ENCODE results near the gene RPS15. TPM values are rescaled to one million over a fixed set of nuclear protein-coding genes. Genes with fewer than 3 reads are reported as not detected.
A peak's percentile ranks its signal among the peaks of the same experiment; 100 is the strongest.

The RPS15 gene
- total RNA-seq, 1 donor: 1,183 TPM

DNA sequence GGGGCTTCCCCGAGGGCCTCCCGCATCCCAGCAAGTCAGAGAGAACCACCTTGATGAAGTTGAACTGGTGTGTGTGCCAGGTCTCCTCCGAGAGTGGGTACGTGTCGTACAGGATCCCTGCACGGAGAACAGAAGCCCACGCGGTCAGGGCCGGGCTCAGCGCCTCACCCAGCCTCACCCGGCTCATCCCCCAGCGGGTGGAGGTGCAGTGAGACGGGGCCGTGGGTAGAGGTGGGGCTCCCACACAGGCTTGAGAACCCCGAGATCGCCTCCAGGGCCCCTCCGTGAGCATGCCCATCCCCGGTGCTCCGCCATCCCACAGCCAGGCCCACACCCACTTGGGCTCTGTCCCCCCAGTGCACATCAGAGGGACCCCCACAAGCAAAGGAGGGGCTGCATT, 39.1 kb upstream of the RPS15 start:
- Histone ChIP-seq H3K4me3 (ENCODE audit: low read length) (no peak overlapping the region), H3K9me3 (ENCODE audit: low read depth, low read length) (no peaks in the 10 kb centered on the region), H3K27me3 (ENCODE audit: insufficient read depth, low read length) (peaks cover 9% of the 10 kb centered on the region), H3K4me1 (ENCODE audit: insufficient read depth, low read length) (peaks cover 22% of the 10 kb centered on the region)

DNA sequence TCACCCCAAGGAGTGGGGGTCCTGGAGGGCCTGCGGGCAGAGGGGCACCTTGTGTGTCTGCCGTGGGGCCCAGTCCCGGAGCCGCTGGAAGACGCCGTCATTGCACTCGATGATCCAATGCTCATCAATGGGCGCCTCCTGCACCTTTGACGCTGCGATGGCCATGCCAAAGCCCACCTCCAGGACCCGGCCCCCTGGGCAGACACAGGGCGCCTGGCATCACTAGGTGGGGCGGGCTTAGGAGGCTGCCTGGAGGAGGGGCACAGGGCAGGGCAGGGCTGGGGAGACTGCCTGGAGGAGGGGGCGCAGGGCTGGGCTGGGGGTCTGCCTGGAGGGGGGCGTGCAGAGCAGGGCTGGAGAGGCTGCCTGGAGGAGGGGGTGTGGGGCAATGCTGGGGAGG, 38.5 kb upstream of the RPS15 start:
- no peaks in the 10 kb centered on the region for H3K9me3 ChIP-seq (ENCODE audit: low read depth, low read length)
- peaks cover 9% of the 10 kb centered on the region for H3K27me3 ChIP-seq (ENCODE audit: insufficient read depth, low read length)
- H3K4me1 ChIP-seq (ENCODE audit: insufficient read depth, low read length): peaks cover 22% of the 10 kb centered on the region
- H3K4me3 ChIP-seq (ENCODE audit: low read length): no peak overlapping the region

DNA sequence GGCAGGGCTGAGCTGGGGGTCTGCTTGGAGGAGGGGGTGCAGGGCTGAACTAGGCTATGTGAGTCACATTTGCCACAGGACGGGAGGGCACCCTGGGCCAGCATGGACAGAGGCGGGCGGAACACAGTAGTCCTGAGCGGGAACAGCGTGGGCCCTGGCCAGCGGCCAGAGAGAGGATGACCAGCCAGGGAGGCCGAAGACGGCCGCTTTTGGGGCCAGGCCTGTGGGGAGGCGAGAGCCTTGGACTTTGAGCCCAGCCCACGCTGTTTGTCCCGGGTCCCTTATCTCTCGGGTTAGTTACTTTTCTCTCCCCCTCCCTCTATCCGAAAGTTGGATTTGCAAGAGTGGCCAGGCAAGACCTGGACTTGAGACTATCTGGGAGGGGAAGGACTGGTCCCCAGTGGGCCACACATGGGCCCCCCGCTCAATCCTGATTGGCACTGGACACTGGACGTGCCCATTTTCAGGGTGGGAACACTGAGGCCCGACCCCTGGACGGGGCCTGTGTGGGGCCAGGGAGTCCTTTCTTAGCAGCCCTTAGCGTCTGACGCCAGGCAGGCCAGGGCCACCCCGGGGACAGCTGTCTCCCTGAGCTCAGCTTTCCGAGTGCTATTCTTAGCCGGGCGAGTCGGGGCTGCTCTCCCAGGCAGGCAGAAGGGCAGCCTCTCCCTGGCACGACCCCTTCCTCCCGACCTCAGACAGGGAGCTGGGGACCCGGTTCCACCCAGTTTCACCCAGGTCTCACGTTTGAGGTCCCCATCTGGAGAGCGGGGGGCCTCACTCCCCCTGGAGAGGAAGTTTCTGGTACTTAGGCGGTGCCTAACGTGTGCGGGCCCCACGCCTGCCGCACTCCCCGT, 37.7 kb upstream of the RPS15 start:
- H3K4me3 ChIP-seq (ENCODE audit: low read length): peak overlapping the region; percentile 30
- H3K4me1 ChIP-seq (ENCODE audit: insufficient read depth, low read length): peaks cover 22% of the 10 kb centered on the region
- H3K9me3 ChIP-seq (ENCODE audit: low read depth, low read length): no peaks in the 10 kb centered on the region
- peaks cover 9% of the 10 kb centered on the region for H3K27me3 ChIP-seq (ENCODE audit: insufficient read depth, low read length)

DNA sequence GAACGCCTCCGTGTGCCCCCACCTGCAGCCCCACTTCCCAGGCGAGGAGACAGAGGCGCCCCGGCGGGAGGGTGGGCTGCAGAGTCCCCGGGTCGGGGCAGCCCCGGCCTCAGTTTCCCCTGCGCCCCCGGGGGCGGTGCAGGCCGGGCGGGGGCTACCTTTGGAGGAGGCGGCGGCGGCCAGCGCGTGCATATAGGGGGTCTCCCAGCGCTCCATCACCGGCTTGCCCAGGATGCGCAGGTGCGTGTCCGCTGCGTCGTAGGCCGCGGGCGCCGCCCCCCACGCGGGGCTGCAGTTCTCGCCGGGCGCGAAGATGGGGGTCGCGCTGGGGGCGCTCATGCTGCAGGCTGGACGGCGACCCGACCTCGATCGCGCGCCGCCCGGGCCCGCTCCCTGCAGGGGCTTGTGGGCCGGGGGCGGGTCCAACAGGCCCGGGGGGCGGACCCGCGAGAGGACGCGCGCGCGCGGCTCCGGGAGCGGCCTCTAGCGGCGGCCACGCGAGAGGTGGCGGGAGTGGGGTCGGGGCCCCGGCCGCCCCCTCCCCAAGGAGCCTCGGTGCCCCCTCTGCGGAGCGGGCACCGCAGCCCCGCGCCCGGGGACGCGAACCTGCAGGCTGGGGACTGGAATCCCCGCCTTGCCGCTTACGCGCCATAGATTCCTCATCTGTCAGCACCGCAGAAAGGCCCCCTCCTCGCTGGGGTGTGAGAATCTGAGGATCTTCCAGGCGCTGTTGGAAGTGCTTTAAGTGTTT, 36.9 kb upstream of the RPS15 start, which contains the start of gene GAMT:
Gene GAMT (minus strand): TSS at position 405 of the 751 bp plus-strand sequence. CDS start 66 bp downstream, at position 339.
- H3K9me3 ChIP-seq (ENCODE audit: low read depth, low read length): no peaks in the 10 kb centered on the region
- peaks cover 25% of the 10 kb centered on the region for H3K4me1 ChIP-seq (ENCODE audit: insufficient read depth, low read length)
- peaks cover 9% of the 10 kb centered on the region for H3K27me3 ChIP-seq (ENCODE audit: insufficient read depth, low read length)
- H3K4me3 ChIP-seq (ENCODE audit: low read length): peak within 1 kb of the TSS; percentile 30

DNA sequence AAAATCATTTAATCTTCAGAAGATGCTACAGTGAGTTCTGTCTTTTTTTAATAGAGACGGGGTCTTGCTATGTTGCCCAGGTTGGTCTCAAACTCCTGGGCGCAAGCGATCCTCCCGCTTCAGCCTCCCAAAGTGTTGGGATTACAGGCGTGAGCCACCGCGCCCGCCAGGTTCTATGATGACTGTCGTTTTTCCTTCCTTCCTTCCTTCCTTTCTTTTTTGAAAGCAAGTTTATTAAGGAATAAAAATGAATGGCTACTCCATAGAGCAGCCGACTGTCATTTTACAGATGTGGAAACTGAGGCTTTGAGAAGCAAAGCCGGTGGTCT, 36.3 kb upstream of the RPS15 start:
- Histone ChIP-seq H3K27me3 (ENCODE audit: insufficient read depth, low read length) (peaks cover 9% of the 10 kb centered on the region), H3K4me1 (ENCODE audit: insufficient read depth, low read length) (peaks cover 30% of the 10 kb centered on the region), H3K9me3 (ENCODE audit: low read depth, low read length) (no peaks in the 10 kb centered on the region), H3K4me3 (ENCODE audit: low read length) (no peak overlapping the region)

DNA sequence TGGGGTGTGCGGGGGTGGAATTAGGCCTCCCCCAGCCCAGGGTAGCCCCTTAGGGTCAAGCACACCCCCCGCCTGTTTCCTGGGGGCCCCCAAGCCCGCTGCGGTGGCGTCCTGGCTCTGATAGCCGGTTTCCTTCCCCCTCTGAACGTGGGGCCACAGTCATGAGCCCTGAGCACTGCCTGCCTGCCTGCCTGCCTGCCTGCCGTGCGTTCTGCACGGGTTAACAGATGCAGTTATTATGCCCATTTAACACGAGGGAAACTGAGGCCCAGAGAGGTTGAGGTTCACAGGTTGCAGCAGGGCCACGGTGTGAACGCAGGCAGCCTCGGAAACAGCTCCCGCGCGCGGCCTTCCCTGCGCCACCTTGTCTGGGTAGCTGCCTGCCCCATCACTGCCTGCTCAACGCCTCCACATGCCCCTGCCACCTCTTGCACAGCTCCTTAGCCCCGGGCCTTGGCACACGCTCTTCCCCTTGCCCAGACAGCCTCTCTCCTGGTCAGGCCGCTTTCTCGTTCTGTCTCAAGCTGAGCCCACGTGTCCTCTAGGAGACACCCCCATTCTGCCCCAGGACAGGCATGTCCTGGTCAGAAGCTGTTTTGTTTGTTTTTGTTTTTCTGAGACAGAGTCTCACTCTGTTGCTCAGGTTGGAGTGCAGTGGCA, 35.7 kb upstream of the RPS15 start:
- peaks cover 9% of the 10 kb centered on the region for H3K27me3 ChIP-seq (ENCODE audit: insufficient read depth, low read length)
- no peaks in the 10 kb centered on the region for H3K9me3 ChIP-seq (ENCODE audit: low read depth, low read length)
- no peak overlapping the region for H3K4me3 ChIP-seq (ENCODE audit: low read length)
- H3K4me1 ChIP-seq (ENCODE audit: insufficient read depth, low read length): peaks cover 32% of the 10 kb centered on the region

DNA sequence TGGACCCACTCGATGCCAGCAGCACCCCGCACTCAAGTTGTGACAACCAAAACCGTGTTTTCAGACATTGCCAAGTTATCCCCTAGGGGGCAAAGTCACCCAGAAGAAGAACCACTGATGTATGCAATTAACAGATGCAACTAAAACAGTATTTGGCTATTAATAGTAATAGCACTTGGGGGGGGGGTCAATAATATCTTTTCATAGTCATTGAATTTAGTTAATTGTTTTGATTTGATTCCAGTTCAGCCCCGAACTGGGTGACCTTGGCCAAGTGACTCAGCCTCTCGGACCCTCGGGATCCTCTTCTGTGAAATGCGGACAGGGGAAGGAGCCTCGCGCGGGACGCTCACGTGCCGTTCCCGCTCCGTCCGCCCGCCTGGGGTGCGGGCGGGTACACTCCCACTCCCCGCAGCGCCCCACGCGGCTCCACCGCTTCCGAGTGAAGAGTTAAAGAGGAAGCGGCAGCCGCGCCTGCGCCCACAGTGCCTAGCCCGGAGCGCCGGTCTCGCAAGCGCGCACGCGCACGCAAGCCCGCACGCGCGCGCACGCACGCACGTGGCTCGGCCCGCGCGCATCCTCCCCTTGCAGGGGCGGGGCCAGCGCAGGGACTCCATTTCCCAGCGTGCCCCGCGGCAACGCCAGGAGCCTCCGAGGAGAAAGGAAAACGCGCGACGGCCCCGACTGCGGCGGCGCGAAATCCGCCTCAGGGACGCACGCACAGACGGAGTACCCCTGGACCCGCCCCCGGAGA, 31.2 kb upstream of the RPS15 start:
- Histone ChIP-seq H3K27me3 (ENCODE audit: insufficient read depth, low read length) (peaks cover 7% of the 10 kb centered on the region), H3K9me3 (ENCODE audit: low read depth, low read length) (no peaks in the 10 kb centered on the region), H3K4me3 (ENCODE audit: low read length) (peak overlapping the region; percentile 35), H3K4me1 (ENCODE audit: insufficient read depth, low read length) (peaks cover 59% of the 10 kb centered on the region)

DNA sequence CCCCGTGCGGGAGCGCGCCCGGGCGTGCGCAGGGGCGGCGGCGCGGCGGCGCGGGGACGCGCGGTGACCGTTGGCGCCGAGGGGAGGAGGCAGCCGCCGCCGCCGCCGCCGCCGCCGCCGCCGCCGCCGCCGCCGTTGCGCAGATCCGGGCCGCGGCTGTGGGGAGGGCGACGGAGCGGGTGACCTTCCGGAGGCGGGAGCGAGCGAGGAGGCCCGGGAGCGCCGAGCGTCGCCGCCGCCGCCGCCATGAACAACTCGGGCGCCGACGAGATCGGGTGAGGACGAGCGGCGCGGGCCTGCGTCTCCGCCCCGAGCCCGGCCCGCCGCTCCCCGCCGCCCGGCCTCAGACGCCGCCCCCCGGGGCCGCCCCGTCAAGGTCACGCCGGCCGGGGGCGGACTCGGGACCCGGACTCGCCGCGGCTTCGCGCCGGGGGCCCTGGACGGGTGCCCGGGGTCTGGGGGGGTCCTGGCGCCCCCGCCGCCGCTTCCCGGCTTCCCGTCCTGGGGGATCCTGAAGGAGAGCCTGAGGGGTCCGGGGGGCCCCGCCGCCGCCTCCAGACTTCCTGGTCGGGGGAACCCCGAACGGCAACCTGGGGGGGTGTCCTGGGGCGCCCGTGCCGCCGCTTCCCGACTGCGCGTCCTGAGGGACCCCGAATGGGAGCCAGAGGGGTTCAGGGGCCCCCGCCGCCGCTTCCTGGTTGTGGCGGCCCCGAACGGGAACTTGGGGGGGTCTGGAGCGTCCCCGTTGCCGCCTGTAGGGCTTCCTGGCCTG, 30.5 kb upstream of the RPS15 start, which contains the start of gene DAZAP1:
Gene DAZAP1 (plus strand): TSS at position 59 of the 772 bp plus-strand sequence. CDS start 188 bp downstream, at position 247.
- no peaks in the 10 kb centered on the region for H3K9me3 ChIP-seq (ENCODE audit: low read depth, low read length)
- H3K4me3 ChIP-seq (ENCODE audit: low read length): peak within 1 kb of the TSS; percentile 84
- H3K27me3 ChIP-seq (ENCODE audit: insufficient read depth, low read length): peaks cover 1% of the 10 kb centered on the region
- peaks cover 59% of the 10 kb centered on the region for H3K4me1 ChIP-seq (ENCODE audit: insufficient read depth, low read length)

DNA sequence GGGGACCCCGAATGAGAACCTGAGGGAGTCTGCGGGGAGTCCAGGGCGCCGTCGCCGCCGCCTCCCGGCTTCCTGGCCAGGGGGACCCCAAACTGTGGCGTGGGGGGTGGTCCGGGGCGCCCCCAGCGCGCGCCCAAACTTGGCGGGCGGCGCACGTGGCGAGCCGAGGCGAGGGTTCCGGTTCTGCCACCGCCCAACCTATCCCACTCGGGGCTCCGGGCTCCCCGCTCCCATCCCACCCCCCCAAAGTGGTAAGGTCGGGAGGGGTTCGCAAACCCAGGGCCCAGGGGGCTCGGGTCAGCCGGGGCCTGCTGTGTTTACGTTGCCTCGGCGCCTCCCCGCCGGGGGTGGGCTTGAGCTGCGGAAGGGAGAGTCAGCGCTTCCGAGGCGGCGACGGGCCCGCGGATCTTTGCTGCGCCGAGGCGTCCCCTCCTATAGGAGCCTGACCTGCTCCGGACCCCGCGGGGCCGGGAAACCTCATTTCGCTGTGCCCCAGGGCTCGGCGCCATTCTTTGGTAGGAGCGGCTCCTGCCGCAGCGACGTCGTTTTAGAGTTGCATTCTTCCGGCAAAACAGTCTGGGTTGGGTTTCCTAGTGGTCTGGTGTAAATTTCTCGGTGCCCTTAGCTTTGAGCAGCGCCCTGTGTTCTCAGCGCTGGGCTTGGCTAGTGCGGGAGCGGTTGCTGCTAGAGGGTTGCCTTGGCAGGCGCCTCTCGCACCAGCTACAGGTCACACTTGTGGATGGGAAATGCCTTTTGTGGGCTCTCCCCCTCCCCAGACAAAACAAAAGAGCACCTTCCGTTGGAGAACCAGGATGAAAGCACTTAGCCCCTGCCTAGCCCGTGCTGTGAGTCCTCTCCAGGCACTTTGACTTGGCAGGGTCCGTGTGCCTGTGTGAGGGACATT, 29.6 kb upstream of the RPS15 start:
- H3K9me3 ChIP-seq (ENCODE audit: low read depth, low read length): no peaks in the 10 kb centered on the region
- H3K27me3 ChIP-seq (ENCODE audit: insufficient read depth, low read length): no peaks in the 10 kb centered on the region
- H3K4me1 ChIP-seq (ENCODE audit: insufficient read depth, low read length): peaks cover 64% of the 10 kb centered on the region
- peak overlapping the region; percentile 84 for H3K4me3 ChIP-seq (ENCODE audit: low read length)

DNA sequence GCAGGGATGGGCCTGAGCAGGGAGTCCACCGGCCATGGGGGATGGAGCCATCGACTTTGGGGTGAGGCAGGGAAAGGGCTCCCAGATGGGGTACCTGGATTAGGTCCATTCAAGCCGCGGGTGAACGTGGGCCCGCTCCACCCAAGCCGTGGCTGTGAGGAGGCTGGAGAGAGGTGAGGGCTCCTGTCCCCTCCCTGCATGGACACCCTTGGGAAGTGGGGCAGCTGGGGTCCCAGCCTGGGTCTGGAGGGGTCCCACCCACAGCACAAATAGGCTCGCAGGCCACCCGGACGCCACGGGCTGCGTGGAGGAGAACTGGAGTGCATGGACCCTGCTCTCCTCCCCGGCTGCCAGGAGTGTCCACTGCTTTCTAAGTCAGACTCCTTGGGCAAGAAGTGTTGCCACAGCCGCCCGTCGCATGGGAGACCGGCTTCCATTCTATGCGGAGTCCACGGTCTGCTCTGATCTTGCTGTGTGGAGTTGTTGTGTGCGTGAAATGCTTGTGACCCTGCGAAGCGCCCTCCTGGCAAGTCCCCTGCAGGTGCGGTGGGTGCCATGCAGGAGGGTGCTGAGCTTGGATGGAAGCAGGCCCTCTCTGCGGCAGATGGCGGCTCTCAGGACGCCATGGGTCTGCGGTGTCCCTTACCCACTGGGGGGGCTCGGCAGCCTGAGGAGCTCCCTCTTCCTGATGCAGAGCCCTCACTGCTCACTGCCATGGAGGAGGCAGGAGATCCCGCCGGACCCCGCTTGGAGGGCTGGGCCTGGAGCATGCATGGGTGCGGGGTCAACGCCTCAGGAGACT, 28.8 kb upstream of the RPS15 start:
- Histone ChIP-seq H3K4me3 (ENCODE audit: low read length) (peak overlapping the region; percentile 84), H3K4me1 (ENCODE audit: insufficient read depth, low read length) (peaks cover 66% of the 10 kb centered on the region), H3K9me3 (ENCODE audit: low read depth, low read length) (no peaks in the 10 kb centered on the region), H3K27me3 (ENCODE audit: insufficient read depth, low read length) (no peaks in the 10 kb centered on the region)

DNA sequence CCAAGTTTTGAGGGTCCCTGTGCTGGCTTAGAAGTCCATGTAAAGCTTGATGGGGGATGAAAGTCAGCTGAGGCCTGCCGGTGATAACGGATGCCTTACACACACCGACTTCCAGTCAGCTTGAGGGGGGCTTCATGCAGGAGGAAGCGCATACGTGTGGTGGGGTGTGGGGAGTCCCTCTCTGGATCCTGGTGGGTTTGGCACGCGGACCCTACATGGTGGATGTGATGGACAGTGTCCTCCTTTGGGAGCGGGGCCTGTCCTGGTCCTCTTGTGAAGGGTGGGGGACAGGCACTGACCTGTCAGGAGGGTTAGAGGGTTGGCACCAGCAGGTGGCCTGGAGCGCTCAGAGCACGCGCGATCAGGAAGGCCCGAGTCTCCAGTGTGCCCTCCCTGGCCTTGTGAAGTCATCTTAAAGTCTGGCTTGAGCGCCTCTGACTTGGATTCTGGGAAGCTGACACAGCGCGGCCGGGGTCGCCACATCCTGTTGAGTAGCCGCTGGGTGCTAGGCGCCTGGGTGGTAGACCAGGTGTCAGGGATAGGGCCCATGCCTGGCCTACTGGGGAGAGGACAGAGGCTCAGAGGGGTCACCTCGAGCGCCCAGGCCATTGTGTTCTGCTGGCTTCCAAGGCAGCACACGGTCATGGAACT, 27.9 kb upstream of the RPS15 start:
- H3K4me1 ChIP-seq (ENCODE audit: insufficient read depth, low read length): peaks cover 72% of the 10 kb centered on the region
- H3K4me3 ChIP-seq (ENCODE audit: low read length): no peak overlapping the region
- H3K9me3 ChIP-seq (ENCODE audit: low read depth, low read length): no peaks in the 10 kb centered on the region
- H3K27me3 ChIP-seq (ENCODE audit: insufficient read depth, low read length): no peaks in the 10 kb centered on the region

DNA sequence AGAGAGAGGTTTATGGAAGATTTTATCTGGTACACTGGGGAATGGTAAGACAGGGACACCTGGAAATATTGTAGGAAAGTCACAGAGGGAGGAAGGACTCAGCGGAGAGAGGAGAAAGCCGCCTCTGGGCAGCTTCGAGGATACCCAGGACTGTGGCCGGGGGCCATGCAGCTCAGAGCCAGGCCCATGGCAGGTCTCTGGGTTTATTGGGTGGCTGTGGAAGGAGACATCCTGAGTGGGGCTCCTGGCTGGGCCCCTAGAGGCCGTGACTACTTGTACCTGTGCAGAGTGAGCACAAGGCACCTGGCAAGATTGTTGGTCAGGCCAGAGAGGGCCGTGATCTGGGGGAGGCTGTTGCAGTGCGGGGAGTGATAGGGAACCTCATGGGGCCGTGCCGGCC, 27.4 kb upstream of the RPS15 start:
- H3K4me3 ChIP-seq (ENCODE audit: low read length): no peak overlapping the region
- H3K4me1 ChIP-seq (ENCODE audit: insufficient read depth, low read length): peaks cover 77% of the 10 kb centered on the region
- H3K9me3 ChIP-seq (ENCODE audit: low read depth, low read length): no peaks in the 10 kb centered on the region
- no peaks in the 10 kb centered on the region for H3K27me3 ChIP-seq (ENCODE audit: insufficient read depth, low read length)
